Measurements from ENCODE around the gene MICAL3. TPM values are rescaled to one million over a fixed set of nuclear protein-coding genes. Genes with fewer than 3 reads are reported as not detected.

The MICAL3 gene
- total RNA-seq, 4 donors from 2014 or later, result 24.3 to 29.7 (median 28.2) TPM

- peak; percentile 87 to 97 for DNase-seq (ENCODE audit: low spot score in 2 of 2)
- intact Hi-C loops (cut with DNase I; ENCODE audit: low total_unique reads), result loop anchor here (2.0 kb wide), 1 partner anchor 246 kb away; the partner anchor contains the start of gene PEX26
- TF ChIP-seq POLR2A (IDR thresholded peaks at IDR 0.05), result no peak
- TF ChIP-seq CTCF (IDR thresholded peaks at IDR 0.05), result peak in 2 of 3 donors; percentile 72 to 97
- WGBS, 2 donors, result 33 to 46% methylated on average over 30 to 31 of the region's 31 CpGs
- H3K4me3 ChIP-seq (ENCODE audit: low read depth, poor library complexity, severe bottlenecking), result no peak overlapping the region
These were observed 194.1 kb downstream of the MICAL3 start for GRCh38 chr22:17830043-17830961.

- H3K4me3 ChIP-seq (ENCODE audit: low read depth, poor library complexity, severe bottlenecking), result no peak overlapping the region
- no peak for DNase-seq (ENCODE audit: low spot score in 2 of 2)
- intact Hi-C loops (cut with DNase I; ENCODE audit: low total_unique reads), result loop anchor here (2.0 to 10.0 kb wide), 2 partner anchors 65 to 247 kb away; partner anchors contain the start of gene PEX26
- TF ChIP-seq CTCF (IDR thresholded peaks at IDR 0.05), result no peak
- TF ChIP-seq POLR2A (IDR thresholded peaks at IDR 0.05), result no peak
- 54 to 63% methylated on average over 5 of the region's 5 CpGs for WGBS, 2 donors
These were observed 194.7 kb downstream of the MICAL3 start for GRCh38 chr22:17829695-17830042.

- TF ChIP-seq CTCF (IDR thresholded peaks at IDR 0.05) (no peak), POLR2A (IDR thresholded peaks at IDR 0.05) (no peak)
- intact Hi-C loops (cut with DNase I; ENCODE audit: low total_unique reads), result loop anchor here (10.0 kb wide), 1 partner anchor 66 kb away; no protein-coding TSS in a partner anchor
These were observed 195.8 kb downstream of the MICAL3 start for GRCh38 chr22:17828502-17829080.

GRCh38 chr22:17827466-17827865, 196.9 kb downstream of the MICAL3 start:
- no peak for DNase-seq (ENCODE audit: low spot score in 2 of 2)
- TF ChIP-seq POLR2A (IDR thresholded peaks at IDR 0.05) (no peak), CTCF (IDR thresholded peaks at IDR 0.05) (no peak)
- intact Hi-C loops (cut with DNase I; ENCODE audit: low total_unique reads), result loop anchor here (10.0 kb wide), 1 partner anchor 67 kb away; no protein-coding TSS in a partner anchor
- WGBS, 2 donors, result 83 to 87% methylated on average over 16 of the region's 16 CpGs
- H3K4me3 ChIP-seq (ENCODE audit: low read depth, poor library complexity, severe bottlenecking), result no peak overlapping the region

More at GRCh38 chr22:17828502-17829080, 195.8 kb downstream of the MICAL3 start:
- 90 to 94% methylated on average over 6 of the region's 6 CpGs for WGBS, 2 donors
- DNase-seq (ENCODE audit: low spot score in 2 of 2), result no peak
- no peak overlapping the region for H3K4me3 ChIP-seq (ENCODE audit: low read depth, poor library complexity, severe bottlenecking)

- DNase-seq (ENCODE audit: low spot score in 2 of 2), result no peak
- TF ChIP-seq POLR2A (IDR thresholded peaks at IDR 0.05), result no peak
- no peak for TF ChIP-seq CTCF (IDR thresholded peaks at IDR 0.05)
- WGBS, 2 donors, result 86 to 87% methylated on average over 22 of the region's 22 CpGs
- intact Hi-C loops (cut with DNase I; ENCODE audit: low total_unique reads), result loop anchor here (10.0 kb wide), 1 partner anchor 69 kb away; no protein-coding TSS in a partner anchor
- no peak overlapping the region for H3K4me3 ChIP-seq (ENCODE audit: low read depth, poor library complexity, severe bottlenecking)
These were observed 198.3 kb downstream of the MICAL3 start for GRCh38 chr22:17825876-17826550.
